Activated T-helper 2 cell treated with anti-CD3 and anti-CD28 coated beads, Interferon-gamma antibody, Interleukin-2, Interleukin-4, amounts not matched to agents 10 μg/mL and 5 μg/mL and 100 μg/mL, durations not matched to agents 14 hours and 24 hours and 36 hours (primary cell): ENCODE results near the gene HTR5A. TPM values are rescaled to one million over a fixed set of nuclear protein-coding genes. Genes with fewer than 3 reads are reported as not detected.

Experiments used
- DNase-seq: peaks from one replicate; pipeline ENCODE4 v3.0.0; 2021; ENCODE audit warnings: low spot score
- H3K27ac Mint-ChIP-seq: one replicate; pipeline ENCODE4 v1.8.0; 2021; ENCODE audit warnings: mixed read lengths
- H3K27me3 Mint-ChIP-seq: one replicate; pipeline ENCODE4 v1.8.0; 2021; ENCODE audit warnings: low read depth, mixed read lengths
- H3K36me3 Mint-ChIP-seq: one replicate; pipeline ENCODE4 v1.8.0; 2021; ENCODE audit warnings: low read depth, mixed read lengths
- H3K4me1 Mint-ChIP-seq: one replicate; pipeline ENCODE4 v1.8.0; 2021; ENCODE audit warnings: low read depth, mixed read lengths
- H3K4me3 Mint-ChIP-seq: one replicate; pipeline ENCODE4 v1.8.0; 2021; ENCODE audit warnings: low read depth, mild to moderate bottlenecking, moderate library complexity, mixed read lengths
- H3K9me3 Mint-ChIP-seq: one replicate; pipeline ENCODE4 v1.8.0; 2021; ENCODE audit warnings: mixed read lengths
- intact Hi-C: fragments of 100-400 bp; cut with micrococcal nuclease; formaldehyde crosslinking; loops from one replicate; pipeline ENCODE4 v1.15.1; 2023
- total RNA-seq: library from RNA; stranded (reverse); gene quantifications from 2 replicates; pipeline ENCODE4 v1.2.3, GENCODE V29; 2022

HTR5A gene
- total RNA-seq, 1 donor from 2014 or later = not detected

DNA sequence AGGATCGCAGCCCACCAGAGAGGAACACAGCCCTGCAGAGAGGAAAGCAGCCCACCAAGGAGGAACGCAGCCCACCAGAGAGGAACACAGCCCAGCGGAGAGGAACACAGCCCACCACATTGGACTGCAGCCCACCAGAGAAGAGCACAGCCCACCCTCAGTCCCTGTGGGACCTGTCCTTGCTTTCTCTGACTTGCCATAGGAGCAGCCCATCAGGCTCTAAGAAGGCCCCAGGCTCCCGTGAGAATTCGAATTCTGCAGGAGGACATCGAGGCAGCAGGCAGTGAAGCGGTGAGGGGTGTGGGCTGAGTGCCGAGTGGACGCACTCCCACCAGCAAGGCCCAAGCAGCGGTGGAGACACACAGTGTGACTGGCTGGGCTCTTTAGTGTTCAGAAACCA, 59.1 kb downstream of the HTR5A start:
- DNase-seq = no peak
- H3K9me3 Mint-ChIP-seq = no peaks in the 10 kb centered on the region
- intact Hi-C loops = no loop called here
- H3K27ac Mint-ChIP-seq = no peak overlapping the region
- H3K36me3 Mint-ChIP-seq = no peaks in the 10 kb centered on the region
- no peak overlapping the region for H3K4me3 Mint-ChIP-seq
- no peaks in the 10 kb centered on the region for H3K4me1 Mint-ChIP-seq
- H3K27me3 Mint-ChIP-seq = peaks cover 4% of the 10 kb centered on the region

DNA sequence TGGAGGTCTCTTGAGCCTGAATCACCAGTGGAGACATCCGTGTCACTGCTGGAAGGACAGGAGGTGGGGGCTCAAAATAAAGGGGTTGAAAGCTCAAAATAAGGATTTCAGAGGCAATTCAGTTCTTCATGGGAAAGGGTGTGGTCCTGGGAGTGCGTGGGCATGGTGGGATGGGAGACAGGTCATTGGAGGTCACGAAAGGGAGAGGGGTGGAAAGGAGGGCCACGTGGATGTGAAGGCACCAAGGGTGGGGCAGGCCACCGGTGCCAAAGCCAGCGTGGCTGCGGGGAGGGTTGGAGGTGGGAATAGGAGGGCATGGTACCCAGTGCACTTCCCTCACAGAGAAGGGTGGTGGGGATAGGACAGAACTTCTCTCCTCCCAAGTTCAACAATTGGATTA, 59.7 kb downstream of the HTR5A start:
- H3K4me1 Mint-ChIP-seq = no peaks in the 10 kb centered on the region
- DNase-seq = no peak
- intact Hi-C loops = no loop called here
- H3K4me3 Mint-ChIP-seq = no peak overlapping the region
- H3K27ac Mint-ChIP-seq = no peak overlapping the region
- peaks cover 4% of the 10 kb centered on the region for H3K27me3 Mint-ChIP-seq
- no peaks in the 10 kb centered on the region for H3K9me3 Mint-ChIP-seq
- no peaks in the 10 kb centered on the region for H3K36me3 Mint-ChIP-seq

- intact Hi-C loops = no loop called here
- H3K4me3 Mint-ChIP-seq = no peak overlapping the region
- H3K9me3 Mint-ChIP-seq = no peaks in the 10 kb centered on the region
- peaks cover 4% of the 10 kb centered on the region for H3K27me3 Mint-ChIP-seq
- no peaks in the 10 kb centered on the region for H3K4me1 Mint-ChIP-seq
- no peaks in the 10 kb centered on the region for H3K36me3 Mint-ChIP-seq
- no peak overlapping the region for H3K27ac Mint-ChIP-seq
- DNase-seq = no peak
Observed at GRCh38 chr7:155130493-155130892, 60.4 kb downstream of the HTR5A start.

GRCh38 chr7:155131090-155131489, 61.0 kb downstream of the HTR5A start:
- DNase-seq = no peak
- no peak overlapping the region for H3K4me3 Mint-ChIP-seq
- H3K36me3 Mint-ChIP-seq = no peaks in the 10 kb centered on the region
- peaks cover 4% of the 10 kb centered on the region for H3K27me3 Mint-ChIP-seq
- intact Hi-C loops = no loop called here
- no peak overlapping the region for H3K27ac Mint-ChIP-seq
- H3K4me1 Mint-ChIP-seq = no peaks in the 10 kb centered on the region
- no peaks in the 10 kb centered on the region for H3K9me3 Mint-ChIP-seq

- Mint-ChIP-seq H3K9me3 (no peaks in the 10 kb centered on the region), H3K4me3 (no peak overlapping the region)
- intact Hi-C loops = no loop called here
Observed at GRCh38 chr7:155132431-155132830, 62.3 kb downstream of the HTR5A start.

GRCh38 chr7:155136619-155137243, 66.6 kb downstream of the HTR5A start:
- Mint-ChIP-seq H3K4me3 (no peak overlapping the region), H3K27ac (no peak overlapping the region), H3K36me3 (no peaks in the 10 kb centered on the region), H3K9me3 (no peaks in the 10 kb centered on the region), H3K4me1 (peaks cover 2% of the 10 kb centered on the region), H3K27me3 (no peaks in the 10 kb centered on the region)
- intact Hi-C loops = no loop called here
- DNase-seq = no peak

More at GRCh38 chr7:155132431-155132830, 62.3 kb downstream of the HTR5A start:
- Mint-ChIP-seq H3K27me3 (no peaks in the 10 kb centered on the region), H3K4me1 (no peaks in the 10 kb centered on the region), H3K27ac (no peak overlapping the region), H3K36me3 (no peaks in the 10 kb centered on the region)
- DNase-seq = no peak

Other genes starting within 250 kb of the HTR5A start
- gene PAXIP1, start 67.2 kb upstream of the HTR5A start, total RNA-seq = 33.6 and 34.3 TPM in 2 replicates
- gene INSIG1, start 227.6 kb downstream of the HTR5A start, total RNA-seq = 197 and 198 TPM in 2 replicates